GM10248 (cell line): ENCODE measurements around the gene RYR3.

Source experiments
- CTCF ChIA-PET: fragments of 300-600 bp; sonication (Branson Sonifier 250); formaldehyde crosslinking; extraction: SDS; loops from one replicate; lab custom pipeline; 2021; ENCODE audit warnings: antibody characterized with exemption; lab: Yijun Ruan, JAX
- POLR2A ChIA-PET: fragments of 350-650 bp; sonication (Branson Sonifier 250); formaldehyde crosslinking; extraction: SDS; loops from one replicate; lab custom pipeline; 2020; ENCODE audit warnings: antibody characterized with exemption; lab: Yijun Ruan, JAX
- DNase-seq: peaks from one replicate; pipeline ENCODE4 v3.0.0; 2012; ENCODE audit errors: extremely low spot score
- CTCF ChIP-seq: IDR thresholded peaks from 2 replicates; pipeline ENCODE4 v1.5.1; 2012; ENCODE audit warnings: mild to moderate bottlenecking, low read depth; ENCODE audit errors: extremely low read depth, missing control alignments, control extremely low read depth

Gene RYR3

DNA sequence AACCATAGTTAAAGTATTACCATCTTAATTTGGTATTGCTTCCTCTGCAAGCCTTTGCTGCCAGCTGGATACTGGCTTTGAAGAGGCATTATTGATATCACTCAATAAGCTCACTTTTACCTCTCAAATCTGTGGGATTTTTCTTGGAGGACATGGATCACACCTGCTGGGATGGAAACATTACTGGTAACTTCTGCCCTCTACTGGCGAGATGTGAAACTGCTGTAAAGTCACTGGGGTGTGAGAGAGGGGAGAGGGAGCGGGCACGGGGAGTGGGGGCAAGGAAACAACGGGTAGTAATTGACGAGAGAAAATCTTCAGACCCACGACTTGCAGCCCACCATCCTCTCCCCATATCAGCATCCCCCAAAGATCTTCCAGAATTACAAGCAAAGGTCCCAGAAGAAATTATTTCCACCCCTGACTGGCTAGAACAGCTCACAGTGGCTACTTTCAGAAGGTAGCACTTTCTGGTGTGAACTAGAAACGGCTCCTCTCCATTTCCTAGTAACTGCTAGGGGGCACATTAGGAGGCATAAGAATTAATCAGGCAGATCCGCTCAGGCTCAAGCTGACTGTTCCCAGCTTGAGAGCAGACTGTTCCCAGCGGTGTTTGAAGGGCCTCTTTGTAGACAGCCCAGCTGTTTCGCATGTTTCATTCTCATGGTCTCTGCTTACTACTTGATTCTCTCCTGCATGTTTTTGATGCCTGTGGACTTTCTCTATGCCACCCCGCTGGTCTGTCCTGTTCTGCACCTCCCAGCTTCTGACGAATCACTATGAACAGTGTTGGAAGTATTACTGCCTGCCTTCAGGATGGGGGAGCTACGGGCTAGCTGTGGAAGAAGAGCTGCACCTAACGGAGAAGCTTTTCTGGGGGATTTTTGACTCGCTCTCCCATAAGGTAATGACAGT, 427.2 kb downstream of the RYR3 start:
- CTCF ChIA-PET = interaction anchor here (0.7 to 8.2 kb wide), 25 partner anchors 9 to 635 kb away, joined by 3 to 66 read pairs (median 4); partner anchors contain the start of gene CHRM5
- POLR2A ChIA-PET = interaction anchor here (0.6 kb wide), 1 partner anchor 119 kb away, joined by 9 read pairs; no protein-coding TSS in a partner anchor
- peak; percentile 85 for TF ChIP-seq CTCF
- DNase-seq = peak; percentile 44

DNA sequence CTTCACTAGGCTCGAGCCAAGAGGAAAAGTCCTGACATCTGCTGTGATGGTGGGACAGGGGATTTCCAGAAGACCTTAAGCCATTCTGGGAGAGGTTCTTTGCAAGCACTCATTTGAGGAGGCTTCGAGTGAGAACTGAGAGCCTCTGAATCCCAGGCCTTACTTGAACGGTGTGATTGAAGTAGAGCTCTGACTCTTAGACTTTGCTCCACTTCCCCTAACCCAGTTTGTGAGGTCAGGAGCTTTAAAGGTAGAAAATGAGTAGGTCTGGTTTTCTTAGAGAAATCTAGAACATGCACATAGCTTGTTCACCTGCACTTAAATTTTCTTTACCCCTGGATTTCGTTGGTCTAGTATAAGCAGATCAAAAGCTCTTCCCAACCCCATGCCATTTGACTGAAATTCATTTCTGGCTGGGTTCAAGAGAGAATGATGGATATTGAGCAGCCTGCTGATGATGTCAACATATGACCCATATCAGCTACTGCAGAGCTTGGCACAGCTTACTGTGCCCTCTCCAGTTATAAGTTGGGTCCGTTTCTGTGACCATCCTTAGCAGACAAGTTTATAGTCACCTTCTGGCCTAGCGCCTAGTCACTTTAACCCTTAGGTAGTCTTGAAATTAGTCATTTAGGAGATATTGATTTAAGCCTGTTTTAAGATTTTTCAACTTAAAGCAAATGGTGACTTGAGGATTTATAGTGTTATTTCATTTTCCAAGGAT, 428.3 kb downstream of the RYR3 start:
- DNase-seq = no peak
- POLR2A ChIA-PET = interaction anchor here (0.6 kb wide), 1 partner anchor 120 kb away, joined by 9 read pairs; no protein-coding TSS in a partner anchor
- CTCF ChIA-PET = interaction anchor here (0.9 to 8.2 kb wide), 16 partner anchors 9 to 447 kb away, joined by 3 to 66 read pairs (median 4); no protein-coding TSS in a partner anchor
- TF ChIP-seq CTCF = no peak

DNA sequence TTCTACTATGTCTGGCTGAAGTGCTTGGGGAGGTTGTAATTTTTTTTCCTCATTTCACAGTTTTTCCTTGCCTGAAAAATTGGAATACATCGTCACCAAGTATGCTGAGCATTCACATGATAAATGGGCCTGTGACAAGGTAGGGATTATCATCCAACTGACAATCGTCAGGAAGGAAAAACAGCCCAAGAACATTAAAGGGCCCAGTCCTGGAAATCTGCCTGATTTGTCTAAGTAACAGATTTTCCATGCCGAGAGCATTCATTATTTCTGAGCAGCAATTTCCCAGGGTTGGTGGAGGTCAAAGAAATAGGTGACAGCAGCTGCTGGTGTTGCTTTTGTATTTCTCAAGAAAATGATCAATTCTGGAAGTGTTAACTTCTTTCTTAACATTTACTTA, 431.5 kb downstream of the RYR3 start:
- ChIA-PET POLR2A (no interaction called here), CTCF (no interaction called here)
- no peak for TF ChIP-seq CTCF
- DNase-seq = no peak

GRCh38 chr15:33742800-33743199, 432.0 kb downstream of the RYR3 start:
- TF ChIP-seq CTCF = no peak
- ChIA-PET POLR2A (no interaction called here), CTCF (no interaction called here)
- DNase-seq = no peak

DNA sequence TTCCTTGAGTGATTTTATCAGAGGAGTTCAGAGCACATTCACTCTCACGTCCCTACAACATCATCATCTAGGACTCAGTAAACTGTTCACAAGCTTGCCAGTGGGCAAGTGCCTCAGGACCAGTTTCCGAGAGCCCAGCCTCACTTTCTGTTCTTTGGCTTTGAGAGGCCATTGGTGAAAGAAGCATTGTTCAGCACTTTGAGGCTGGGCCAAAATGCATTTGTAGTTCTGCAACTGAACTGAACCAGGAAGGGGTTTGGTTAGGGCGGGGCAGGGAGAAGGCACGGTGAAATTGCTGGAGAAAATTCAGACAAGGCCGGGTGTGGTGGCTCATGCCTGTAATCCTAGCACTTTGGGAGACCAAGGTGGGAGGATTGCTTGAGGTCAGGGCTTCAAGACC, 435.4 kb downstream of the RYR3 start:
- no peak for TF ChIP-seq CTCF
- no peak for DNase-seq
- POLR2A ChIA-PET = no interaction called here
- CTCF ChIA-PET = no interaction called here

DNA sequence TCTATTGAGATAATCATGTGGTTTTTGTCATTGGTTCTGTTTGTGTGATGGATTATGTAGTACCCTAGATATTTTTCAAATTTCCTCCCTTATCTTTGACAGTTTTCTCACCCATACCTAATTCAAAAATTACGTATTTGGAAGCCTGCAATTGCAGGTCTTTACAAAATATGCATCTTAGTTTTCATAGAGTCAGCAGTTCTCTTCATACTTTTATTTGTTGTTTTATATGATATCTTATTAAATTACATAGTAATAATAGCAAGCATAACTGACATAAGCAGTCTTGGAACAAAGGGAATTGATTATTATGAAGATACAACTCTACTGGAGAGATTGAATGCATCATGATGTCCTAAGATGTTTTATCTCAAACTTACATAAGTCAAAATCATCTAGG, 442.2 kb downstream of the RYR3 start:
- ChIA-PET POLR2A (no interaction called here), CTCF (no interaction called here)
- TF ChIP-seq CTCF = no peak
- no peak for DNase-seq
